ENCODE results near the gene PDE1A.

GRCh38 chr2:182101263-182101662, 325.6 kb downstream of the PDE1A start:
- TF ChIP-seq CTCF (IDR thresholded peaks at IDR 0.05; ENCODE audit: low read depth, low read length, poor library complexity, severe bottlenecking) (peak; percentile 45), EZH2phosphoT487 (IDR thresholded peaks at IDR 0.05; ENCODE audit: borderline replicate concordance, low read length) (no peak)

Data from DOHH2 (cell line).